GM12878 (cell line): Measurements from ENCODE around the gene MRPS18B. TPM values are rescaled to one million over a fixed set of nuclear protein-coding genes. Genes with fewer than 3 reads are reported as not detected.

ENCODE experiments used
- ATAC-seq: fragments of 200-7000 bp; cut with Tn5 transposase; 3 replicates; pipeline ENCODE4 v1.9.1; 2020; ENCODE audit warnings: mild to moderate bottlenecking, moderate library complexity
- BruUV-seq: library from RNA; stranded (reverse); fragments of 400-500 nt; replicated peaks from 2 replicates; lab custom pipeline; 2021; lab: Mats Ljungman, UMichigan
- CTCF ChIA-PET: fragments of 300-600 bp; sonication (Branson Sonifier 250); formaldehyde crosslinking; extraction: SDS; loops from one replicate; lab custom pipeline; 2021; ENCODE audit warnings: inconsistent platforms; lab: Yijun Ruan, JAX
- POLR2A ChIA-PET: fragments of 350-600 bp; formaldehyde crosslinking; extraction: SDS; loops from one replicate; lab custom pipeline; 2021; ENCODE audit warnings: inconsistent platforms; lab: Charles Lee
- RAD21 ChIA-PET: fragments of 300-600 bp; sonication (Branson Sonifier 250); formaldehyde crosslinking; loops from one replicate; lab custom pipeline; 2023; ENCODE audit warnings: antibody characterized with exemption; ENCODE audit not compliant: unreplicated experiment; lab: Charles Lee
- SMC1A ChIA-PET: fragments of 300-600 bp; sonication (Branson Sonifier 250); formaldehyde crosslinking; loops from one replicate; lab custom pipeline; 2023; ENCODE audit not compliant: unreplicated experiment, uncharacterized antibody; lab: Charles Lee
- DNase-seq: peaks from one replicate; pipeline ENCODE4 v3.0.0-alpha.2; 2011; ENCODE audit warnings: low read depth, low spot score
- FAIRE-seq: peaks from 3 replicates; lab custom pipeline; 2011; peaks lifted over from hg19 to GRCh38; lab: Jason Lieb, UNC
- H2AFZ ChIP-seq: 2 replicates; pipeline ENCODE4 v1.6.0; 2011; ENCODE audit warnings: low read depth, low read length, control low read depth; ENCODE audit not compliant: control insufficient read depth
- H3K27ac ChIP-seq: 2 replicates; pipeline ENCODE4 v1.5.1; 2011; ENCODE audit warnings: control low read depth; ENCODE audit not compliant: control insufficient read depth, insufficient read depth
- H3K27me3 ChIP-seq, 2 experiments: replicated peaks in 1 of 2; 2 replicates each; pipeline versions ENCODE4 v1.6.0 to v1.6.1; 2011; ENCODE audit warnings: low read length in 1 of 2; ENCODE audit not compliant: control insufficient read depth in 2 of 2, insufficient read depth in 2 of 2
- H3K36me3 ChIP-seq, 2 experiments: 2 replicates each; pipeline ENCODE4 v1.5.1; 2011; ENCODE audit warnings: low read length in 1 of 2; ENCODE audit not compliant: control insufficient read depth in 2 of 2, insufficient read depth in 2 of 2
- H3K4me1 ChIP-seq: 2 replicates; pipeline ENCODE4 v1.6.1; 2011; ENCODE audit warnings: mild to moderate bottlenecking, low read length, moderate library complexity, mixed read lengths; ENCODE audit not compliant: control insufficient read depth, insufficient read depth
- H3K4me2 ChIP-seq: 2 replicates; pipeline ENCODE4 v1.6.0; 2011; ENCODE audit warnings: control low read depth; ENCODE audit not compliant: control insufficient read depth, insufficient read depth
- H3K4me3 ChIP-seq: fragments of 200-600 bp; sonication (generic); 2 replicates; pipeline ENCODE4 v1.5.1; 2016
- H3K79me2 ChIP-seq: 2 replicates; pipeline ENCODE4 v1.6.0; 2011; ENCODE audit warnings: low read length; ENCODE audit not compliant: control insufficient read depth, insufficient read depth
- H3K9ac ChIP-seq: 2 replicates; pipeline ENCODE4 v1.8.0; 2011; ENCODE audit warnings: low read length, control low read depth, mixed read lengths; ENCODE audit not compliant: control insufficient read depth, insufficient read depth
- H3K9me3 ChIP-seq: replicated peaks from 3 replicates; pipeline ENCODE4 v1.5.1; 2011; ENCODE audit warnings: mild to moderate bottlenecking, low read length; ENCODE audit not compliant: control insufficient read depth, insufficient read depth
- H4K20me1 ChIP-seq: 2 replicates; pipeline ENCODE4 v1.6.0; 2011; ENCODE audit not compliant: control insufficient read depth, insufficient read depth
- ATF3 ChIP-seq: IDR thresholded peaks from 2 replicates; pipeline ENCODE4 v1.6.1; 2011; ENCODE audit warnings: low read depth, mild to moderate bottlenecking, low read length, moderate library complexity, borderline replicate concordance; ENCODE audit errors: extremely low read depth
- CEBPZ ChIP-seq: fragments of 150-350 bp; IDR thresholded peaks from 2 replicates; pipeline ENCODE4 v1.6.1; 2016; ENCODE audit warnings: low read depth, low read length
- E2F4 ChIP-seq: IDR thresholded peaks from 2 replicates; pipeline ENCODE4 v1.6.1; 2012; ENCODE audit warnings: low read depth, low read length, improper control_type of control experiment
- FOXM1 ChIP-seq: IDR thresholded peaks from 2 replicates; pipeline ENCODE4 v1.6.1; 2012; ENCODE audit warnings: low read depth, mild to moderate bottlenecking, inconsistent platforms, low read length, moderate library complexity
- IRF4 ChIP-seq: IDR thresholded peaks from 2 replicates; pipeline ENCODE4 v1.6.1; 2011; ENCODE audit warnings: low read depth, low read length
- PAX5 ChIP-seq: IDR thresholded peaks from 2 replicates; pipeline ENCODE4 v1.6.1; 2011; ENCODE audit warnings: low read depth, low read length, borderline replicate concordance
- PKNOX1 ChIP-seq: fragments of 450-650 bp; IDR thresholded peaks from 2 replicates; pipeline ENCODE4 v1.6.1; 2016; ENCODE audit warnings: mild to moderate bottlenecking
- POU2F2 ChIP-seq: IDR thresholded peaks from 3 replicates; pipeline ENCODE4 v1.6.1; 2011; ENCODE audit warnings: low read depth, mild to moderate bottlenecking, low read length, borderline replicate concordance
- SIN3A ChIP-seq: IDR thresholded peaks from 2 replicates; pipeline ENCODE4 v1.6.1; 2012; ENCODE audit warnings: low read depth, low read length, improper control_type of control experiment
- SIX5 ChIP-seq: IDR thresholded peaks from 2 replicates; pipeline ENCODE4 v1.6.1; 2011; ENCODE audit warnings: mild to moderate bottlenecking, low read depth, low read length, moderate library complexity; ENCODE audit not compliant: severe bottlenecking
- SUZ12 ChIP-seq: fragments of 200-600 bp; sonication (generic); IDR thresholded peaks from one replicate; pipeline ENCODE4 v1.6.1; 2018; ENCODE audit warnings: antibody characterized with exemption, mild to moderate bottlenecking; ENCODE audit not compliant: unreplicated experiment
- ZNF687 ChIP-seq: fragments of 450-650 bp; IDR thresholded peaks from 2 replicates; pipeline ENCODE4 v1.6.1; 2017; ENCODE audit warnings: mild to moderate bottlenecking, moderate library complexity
- WGBS: methylation state at CpG from one replicate; pipeline ENCODE4 v1.1.6; 2016; ENCODE audit warnings: low lambda C conversion rate; ENCODE audit not compliant: insufficient replicate concordance, insufficient coverage; ENCODE audit errors: missing lambda C conversion rate; 5-methylcytosine and 5-hydroxymethylcytosine counted together
- in situ Hi-C: fragments of 300-500 bp; cut with MboI; formaldehyde crosslinking; loops from 9 replicates; pipeline ENCODE4 v1.14.3; 2018; ENCODE audit warnings: mixed read lengths
- intact Hi-C: fragments of 100-400 bp; cut with micrococcal nuclease; formaldehyde crosslinking; loops from one replicate; pipeline ENCODE4 v1.14.2; 2022; ENCODE audit not compliant: unreplicated experiment
- polyA plus RNA-seq, 11 experiments: library from polyadenylated mRNA; depleted of rRNA in 4 of 11; unstranded in 6 of 11; stranded (reverse) in 5 of 11; fragments of >200 nt; fragmentation: Nextera tagmentation in 4 of 11; fragmentation: Illumina TruSeq in 1 of 11; extraction: Ambion mirVana in 4 of 11; extraction: Trizol in 1 of 11; gene quantifications; 1 replicate in 1 of 11; 2 replicates in 10 of 11; pipeline versions ENCODE4 v1.2.1 to v1.2.3, GENCODE V29; 2011 to 2016; ENCODE audit warnings: inconsistent platforms in 2 of 11, missing spikeins in 2 of 11, low read depth in 1 of 11
- total RNA-seq, 4 experiments: library from RNA; depleted of rRNA in 3 of 4; stranded (reverse); fragments of >200 nt in 3 of 4; fragmentation: Illumina TruSeq in 1 of 4; extraction: Trizol in 1 of 4; gene quantifications; 2 replicates each; pipeline versions ENCODE4 v1.2.1 to v1.2.3, GENCODE V29; 2013 to 2021

The MRPS18B gene
- total and polyA plus RNA-seq, 10 of the 15 experiments (the other 5 are each of a cell fraction or from before 2014, with no cell fraction given), result 80.9 to 259 (median 140) TPM

GRCh38 chr6:30598912-30599624, 18.6 kb upstream of the MRPS18B start:
- WGBS, result 89% methylated on average over 11 of the region's 12 CpGs
- no peak overlapping the region for H3K9ac ChIP-seq
- ChIA-PET CTCF (interaction anchor here (0.8 to 10.3 kb wide), 12 partner anchors 8 to 146 kb away, joined by 3 to 188 read pairs (median 12); no protein-coding TSS in a partner anchor), SMC1A (interaction anchor here (0.7 to 3.5 kb wide), 7 partner anchors 14 to 132 kb away, joined by 4 to 50 read pairs (median 10); partner anchors contain the start of gene ABCF1), POLR2A (interaction anchor here (0.7 to 2.5 kb wide), 7 partner anchors 11 to 54 kb away, joined by 3 to 10 read pairs (median 4); no protein-coding TSS in a partner anchor), RAD21 (interaction anchor here (0.7 to 3.7 kb wide), 6 partner anchors 16 to 488 kb away, joined by 3 to 22 read pairs (median 3); partner anchors contain the start of gene ABCF1)
- no peaks in the 10 kb centered on the region for H3K79me2 ChIP-seq
- no peak overlapping the region for H3K4me3 ChIP-seq
- peaks cover 15 to 22% of the 10 kb centered on the region in 2 experiments; a peak in 3 of 4 replicates for H3K36me3 ChIP-seq
- no peak overlapping the region for H3K27ac ChIP-seq
- no TSS peak for BruUV-seq
- no peaks in the 10 kb centered on the region; the same call in 1 of the 2 replicates for H3K4me1 ChIP-seq
- no peak for FAIRE-seq
- intact Hi-C loops, result no loop called here
- H3K9me3 ChIP-seq, result no peaks in the 10 kb centered on the region
- H4K20me1 ChIP-seq, result peaks cover 3% of the 10 kb centered on the region; the same call in 1 of the 2 replicates
- in situ Hi-C loops, result loop anchor here (5.0 kb wide), 1 partner anchor 117 kb away; no protein-coding TSS in a partner anchor
- H3K4me2 ChIP-seq, result no peak overlapping the region
- no peak for DNase-seq
- ATAC-seq, result no peak
- H3K27me3 ChIP-seq, result no peaks in the 10 kb centered on the region
- no peak overlapping the region for H2AFZ ChIP-seq
- TF ChIP-seq FOXM1 (no peak), POU2F2 (no peak), SIN3A (no peak), SUZ12 (no peak), PKNOX1 (no peak), E2F4 (no peak), ZNF687 (no peak), ATF3 (no peak), CEBPZ (no peak), PAX5 (no peak), SIX5 (no peak), IRF4 (no peak)
